ENCODE measurements around the gene DCAF11.

DCAF11 gene

DNA sequence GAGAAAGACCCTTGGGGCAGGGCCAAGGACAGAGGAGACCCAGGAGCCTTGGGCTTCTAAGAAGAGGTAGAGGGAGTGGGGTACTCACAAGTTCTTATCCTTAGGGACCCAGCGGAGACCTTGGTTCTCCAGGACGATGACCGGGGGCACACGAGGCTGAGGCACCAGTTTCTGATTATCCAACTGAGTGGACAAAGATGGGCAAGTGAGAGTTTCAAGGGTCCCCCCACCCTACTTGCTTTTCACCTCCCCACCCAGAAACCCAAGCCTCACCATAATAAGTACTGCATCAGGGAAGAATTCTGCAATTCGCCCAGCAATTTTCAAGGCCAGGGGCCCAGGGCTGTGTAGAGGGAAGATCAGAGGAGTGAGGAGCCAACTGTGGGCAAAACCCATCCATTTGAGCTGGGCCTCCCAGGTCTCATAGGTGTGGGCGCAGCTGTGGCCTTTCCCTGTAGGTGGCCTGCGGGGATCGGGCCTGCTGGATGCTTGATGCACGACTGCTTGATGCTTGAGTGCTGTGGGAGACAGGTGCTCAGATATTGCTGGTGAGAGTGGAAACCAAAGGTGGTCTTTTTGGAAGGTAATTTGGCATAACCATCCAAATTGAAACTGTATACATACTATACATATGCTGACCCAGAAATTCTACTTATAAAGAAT lies 24.8 kb downstream of the DCAF11 start:
- no peak for DNase-seq (ENCODE audit: low spot score)

DNA sequence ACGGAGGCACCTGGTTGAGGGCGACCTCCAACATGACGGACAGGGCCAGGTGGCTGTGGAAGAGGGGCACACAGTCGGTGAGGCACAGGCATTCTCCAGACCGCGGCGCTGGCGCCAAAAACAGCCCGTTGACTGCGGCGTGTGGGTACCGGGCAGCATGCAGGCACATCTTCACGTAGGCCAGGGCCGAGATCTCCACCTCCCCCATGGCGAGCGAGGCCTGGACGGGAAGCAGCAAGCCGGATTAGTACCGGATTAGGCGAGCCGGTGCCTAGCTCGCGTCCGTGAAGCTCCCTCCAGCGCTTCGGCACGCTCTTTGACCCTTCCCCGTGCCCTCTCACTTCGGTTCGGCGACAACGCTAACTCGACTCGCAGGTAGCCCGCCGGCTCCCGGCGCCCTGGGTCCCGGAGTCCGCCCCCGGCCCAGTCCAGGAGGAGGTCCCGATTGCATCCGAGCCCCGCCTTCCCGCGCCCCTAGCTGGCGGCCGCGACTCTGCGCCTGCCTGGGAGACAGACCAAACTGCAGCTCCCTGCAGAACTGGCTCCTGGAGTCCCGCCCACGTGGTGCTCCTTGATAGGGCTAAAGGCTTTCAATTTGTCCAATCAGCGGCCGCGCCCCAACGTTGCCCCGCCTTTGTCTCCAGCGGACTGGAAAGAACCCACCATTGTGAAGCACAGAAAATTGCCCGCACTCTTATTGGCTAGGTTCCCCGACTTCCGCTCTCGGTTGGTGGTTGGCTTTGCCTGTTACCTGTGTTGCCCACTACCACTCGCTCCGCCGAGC lies 26.7 kb downstream of the DCAF11 start, which contains the start of gene EMC9:
Gene EMC9, minus strand, starts transcription at position 495 of the 784 bp plus-strand sequence. Its CDS starts 287 bp downstream, at position 208.
- DNase-seq (ENCODE audit: low spot score): peak; percentile 98

DNA sequence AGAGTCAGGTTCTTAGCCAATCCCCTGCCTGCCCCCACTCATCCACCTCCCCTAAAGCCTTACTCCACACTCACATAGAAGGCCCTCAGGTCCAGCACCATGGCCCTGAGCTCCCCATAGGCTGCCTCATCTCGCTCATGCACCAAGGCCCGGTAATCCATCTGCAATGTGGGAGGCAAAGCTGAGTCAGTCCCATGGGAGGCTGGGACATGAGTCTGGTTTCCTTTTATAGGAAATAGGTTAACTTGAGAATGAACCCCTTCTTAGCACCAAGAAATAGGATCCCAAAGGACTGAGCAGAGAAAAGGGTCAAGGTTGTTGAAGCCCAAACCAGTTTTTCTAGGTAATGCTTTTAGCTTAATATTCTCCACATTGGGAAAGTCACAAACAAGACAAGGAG lies 28.9 kb downstream of the DCAF11 start:
- DNase-seq (ENCODE audit: low spot score): no peak

DNA sequence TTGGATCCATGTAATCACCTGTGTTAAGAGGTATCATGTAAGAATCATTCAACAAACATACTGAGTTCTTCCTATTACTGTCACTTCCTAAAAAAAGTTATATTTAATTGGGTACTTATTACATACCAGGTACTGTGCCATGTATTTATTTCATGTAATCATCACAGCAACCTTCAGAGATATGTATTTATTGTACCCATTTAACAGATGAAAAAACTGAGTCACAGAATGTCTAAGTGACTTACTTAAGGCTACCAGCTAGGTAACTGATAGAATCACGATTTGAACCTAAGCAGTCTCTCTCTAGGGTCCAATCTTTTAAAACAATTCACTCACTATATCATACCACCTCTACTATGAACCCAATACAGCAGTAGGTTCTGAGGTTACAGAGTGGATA lies 29.9 kb downstream of the DCAF11 start:
- DNase-seq (ENCODE audit: low spot score): no peak

DNA sequence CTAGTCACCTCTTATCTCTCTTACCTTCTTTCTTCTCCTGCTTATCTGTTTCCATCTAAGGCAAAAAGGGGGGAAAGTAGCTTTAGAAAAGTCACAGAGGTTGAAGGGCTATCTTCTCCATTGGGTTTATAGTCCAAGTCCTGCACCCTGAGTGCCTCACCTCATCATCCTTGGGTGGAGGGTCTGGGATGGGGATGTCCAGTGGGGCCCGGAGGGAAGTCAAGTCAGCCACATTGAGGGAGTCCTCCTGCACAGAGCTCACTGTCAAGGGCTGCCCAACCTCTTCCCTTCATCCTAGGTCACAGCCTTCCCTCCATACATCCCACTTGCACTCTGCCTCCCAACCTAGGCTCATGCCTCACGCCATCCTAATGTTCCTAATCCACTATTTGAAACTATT lies 30.6 kb downstream of the DCAF11 start:
- no peak for DNase-seq (ENCODE audit: low spot score)

DNA sequence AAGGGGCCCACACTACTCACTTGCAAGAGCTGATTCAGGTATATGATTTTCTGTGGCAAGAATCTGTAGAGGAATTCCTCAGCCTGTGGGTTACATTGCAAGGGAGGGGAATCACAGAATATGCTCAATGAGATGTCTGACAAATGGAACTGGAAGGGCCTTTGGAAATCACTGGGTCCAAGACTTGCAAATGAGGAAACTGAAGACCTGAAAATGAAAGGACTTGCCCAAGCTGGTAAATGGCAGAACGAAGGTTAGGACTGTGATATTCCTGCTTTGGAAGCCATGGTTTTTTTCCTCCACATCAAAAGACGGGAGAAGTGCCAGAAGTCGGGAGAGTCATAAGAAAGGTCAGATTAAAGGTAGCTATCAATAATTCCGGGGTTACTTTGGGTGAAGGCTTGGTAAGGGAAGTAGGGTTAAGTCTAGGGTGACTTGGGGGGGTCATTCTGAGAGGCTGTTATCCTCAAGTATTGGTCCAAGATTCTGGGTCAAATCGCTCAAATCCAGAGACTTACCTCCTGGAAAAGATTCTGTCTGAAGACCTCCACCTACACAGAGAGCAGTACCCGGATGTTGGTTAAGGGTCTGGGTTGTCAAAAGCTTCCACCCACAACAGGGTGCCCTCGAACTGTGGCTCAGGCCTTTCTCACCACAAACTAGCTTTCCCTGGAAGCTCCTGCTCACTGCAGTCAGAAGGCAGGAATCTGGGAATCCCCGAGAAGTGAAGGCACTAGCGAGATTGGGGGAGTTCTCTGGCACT lies 31.3 kb downstream of the DCAF11 start:
- no peak for DNase-seq (ENCODE audit: low spot score)

DNA sequence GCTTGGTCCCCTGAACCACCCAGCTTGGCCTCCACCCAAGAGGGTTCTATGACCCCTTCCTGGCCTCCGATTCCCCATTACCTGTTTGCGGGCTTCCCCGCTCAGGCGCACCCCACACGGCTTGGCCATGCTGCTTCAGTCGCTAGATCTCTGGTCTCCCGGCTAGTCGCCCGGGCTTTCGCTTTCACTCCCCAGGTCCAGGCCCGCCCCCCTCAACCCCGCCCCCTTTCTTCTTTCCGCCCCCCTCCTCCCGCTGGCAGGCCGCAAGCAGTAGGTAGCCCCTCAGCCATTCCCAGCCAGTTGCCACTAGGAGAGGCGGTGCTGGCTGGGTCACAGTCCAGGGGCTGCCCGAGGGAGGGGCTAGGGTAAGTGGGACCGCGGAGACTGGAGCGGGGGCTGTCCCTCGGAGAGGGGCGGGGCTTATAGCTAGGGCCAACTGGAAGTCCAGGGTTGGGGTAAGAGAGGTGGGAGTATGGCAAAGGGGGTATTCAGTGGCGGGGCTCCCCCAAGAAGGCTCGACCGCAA lies 31.9 kb downstream of the DCAF11 start, which contains the start of gene PSME2:
Gene PSME2, minus strand, starts transcription at position 158 of the 525 bp plus-strand sequence. Its CDS starts 29 bp downstream, at position 129.
- peak; percentile 92 for DNase-seq (ENCODE audit: low spot score)

DNA sequence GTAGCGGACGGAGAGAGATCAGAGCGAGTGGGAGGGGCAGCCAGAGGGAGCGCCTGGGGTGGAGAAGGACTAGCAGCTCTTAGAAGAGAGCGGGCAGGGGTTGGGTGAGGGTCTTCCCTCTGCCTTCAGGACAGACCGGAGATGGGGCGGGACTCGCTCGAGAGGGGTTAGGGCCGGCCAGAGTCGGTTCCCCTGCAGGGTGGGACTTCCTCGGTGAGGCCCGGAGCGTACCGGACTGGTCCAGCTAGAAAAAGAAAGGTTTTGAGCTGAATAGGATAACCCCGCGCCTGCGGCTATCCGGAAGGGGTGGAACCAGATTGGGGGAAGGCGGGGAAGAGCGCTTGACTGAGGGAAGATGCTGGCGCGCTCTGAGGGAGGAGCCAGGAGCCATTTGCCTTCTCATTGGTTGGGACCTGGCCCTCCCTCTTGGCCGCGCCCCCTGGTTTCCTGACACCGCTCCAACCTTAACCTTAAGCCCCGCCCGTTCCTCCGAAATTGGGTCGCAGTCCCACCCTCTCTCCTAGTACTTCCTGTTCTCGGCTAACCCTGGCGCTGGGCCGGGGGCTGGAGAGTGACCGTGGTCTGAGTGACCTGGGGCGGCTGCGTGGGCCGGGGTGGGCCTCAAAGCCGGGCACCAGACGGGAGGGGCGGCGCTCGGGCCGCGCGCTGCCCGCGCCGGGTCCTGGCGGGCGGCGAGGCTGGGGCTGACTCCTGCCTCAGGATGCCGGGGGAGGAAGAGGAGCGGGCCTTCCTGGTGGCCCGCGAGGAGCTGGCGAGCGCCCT lies 32.6 kb downstream of the DCAF11 start, which contains the start of gene RNF31:
Gene RNF31, plus strand, starts transcription at position 521 of the 783 bp plus-strand sequence. Its CDS starts 201 bp downstream, at position 722.
- DNase-seq (ENCODE audit: low spot score): peak; percentile 97

DNA sequence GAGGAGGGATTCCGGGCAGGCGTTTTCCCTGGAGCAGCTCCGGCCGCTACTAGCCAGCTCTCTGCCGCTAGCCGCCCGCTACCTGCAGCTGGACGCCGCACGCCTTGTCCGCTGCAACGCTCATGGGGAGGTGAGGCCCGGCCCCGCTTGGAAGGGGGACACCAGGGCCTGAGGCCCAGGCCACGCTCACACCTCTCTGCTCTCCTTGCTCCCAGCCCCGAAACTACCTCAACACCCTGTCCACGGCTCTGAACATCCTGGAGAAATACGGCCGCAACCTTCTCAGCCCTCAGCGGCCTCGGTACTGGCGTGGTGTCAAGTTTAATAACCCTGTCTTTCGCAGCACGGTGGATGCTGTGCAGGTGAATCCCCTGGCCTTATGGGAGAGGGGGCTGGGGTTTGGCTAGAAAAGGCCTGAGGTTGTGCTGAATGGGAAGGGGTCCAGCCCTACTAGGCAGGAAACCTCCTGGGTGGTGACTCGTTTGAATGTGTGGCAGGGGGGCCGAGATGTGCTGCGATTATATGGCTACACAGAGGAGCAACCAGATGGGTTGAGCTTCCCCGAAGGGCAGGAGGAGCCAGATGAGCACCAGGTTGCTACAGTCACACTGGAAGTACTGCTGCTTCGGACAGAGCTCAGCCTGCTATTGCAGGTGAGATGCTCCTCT lies 33.3 kb downstream of the DCAF11 start:
- no peak for DNase-seq (ENCODE audit: low spot score)

DNA sequence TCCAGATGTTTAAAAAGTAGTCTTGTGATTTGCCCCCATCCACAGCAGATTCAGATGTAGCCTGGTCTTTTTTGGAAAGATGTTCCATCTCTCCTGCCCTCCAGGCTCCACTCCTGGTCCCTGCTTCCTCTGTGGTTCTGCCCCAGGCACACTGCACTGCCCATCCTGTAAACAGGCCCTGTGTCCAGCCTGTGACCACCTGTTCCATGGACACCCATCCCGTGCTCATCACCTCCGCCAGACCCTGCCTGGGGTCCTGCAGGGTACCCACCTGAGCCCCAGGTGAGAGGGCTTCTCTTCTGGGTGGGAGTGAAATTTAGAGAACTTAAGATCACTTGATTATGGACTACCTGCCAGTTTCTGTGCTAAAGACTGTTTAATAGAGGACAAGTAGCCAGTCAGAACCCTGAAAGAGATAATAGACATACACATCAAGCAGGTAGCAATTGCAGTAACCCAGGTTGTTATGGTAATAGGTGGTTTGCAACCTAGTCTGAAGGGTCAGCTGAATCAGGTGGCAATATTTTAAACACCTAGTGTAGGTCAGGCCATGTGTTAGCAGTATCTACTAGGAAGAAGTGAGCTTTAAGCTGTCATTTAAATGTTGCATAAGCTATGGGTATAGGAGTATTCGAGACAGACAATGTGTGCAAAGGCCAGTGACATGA lies 34.9 kb downstream of the DCAF11 start:
- no peak for DNase-seq (ENCODE audit: low spot score)

DNA sequence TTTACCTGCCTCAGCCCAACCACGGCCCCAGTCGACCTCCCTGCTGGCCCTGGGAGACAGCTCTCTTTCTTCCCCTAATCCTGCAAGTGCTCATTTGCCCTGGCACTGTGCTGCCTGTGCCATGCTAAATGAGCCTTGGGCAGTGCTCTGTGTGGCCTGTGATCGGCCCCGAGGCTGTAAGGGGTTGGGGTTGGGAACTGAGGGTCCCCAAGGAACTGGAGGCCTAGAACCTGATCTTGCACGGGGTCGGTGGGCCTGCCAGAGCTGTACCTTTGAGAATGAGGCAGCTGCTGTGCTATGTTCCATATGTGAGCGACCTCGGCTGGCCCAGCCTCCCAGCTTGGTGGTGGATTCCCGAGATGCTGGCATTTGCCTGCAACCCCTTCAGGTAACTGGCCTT lies 35.5 kb downstream of the DCAF11 start:
- no peak for DNase-seq (ENCODE audit: low spot score)

DNA sequence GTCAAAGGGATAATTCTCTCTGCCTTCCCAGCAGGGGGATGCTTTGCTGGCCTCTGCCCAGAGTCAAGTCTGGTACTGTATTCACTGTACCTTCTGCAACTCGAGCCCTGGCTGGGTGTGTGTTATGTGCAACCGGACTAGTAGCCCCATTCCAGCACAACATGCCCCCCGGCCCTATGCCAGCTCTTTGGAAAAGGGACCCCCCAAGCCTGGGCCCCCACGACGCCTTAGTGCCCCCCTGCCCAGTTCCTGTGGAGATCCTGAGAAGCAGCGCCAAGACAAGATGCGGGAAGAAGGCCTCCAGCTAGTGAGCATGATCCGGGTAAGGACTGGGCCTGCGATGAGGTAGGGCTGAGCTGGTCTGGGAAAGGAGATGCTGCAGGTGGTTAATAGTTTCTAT lies 36.0 kb downstream of the DCAF11 start:
- DNase-seq (ENCODE audit: low spot score): no peak

DNA sequence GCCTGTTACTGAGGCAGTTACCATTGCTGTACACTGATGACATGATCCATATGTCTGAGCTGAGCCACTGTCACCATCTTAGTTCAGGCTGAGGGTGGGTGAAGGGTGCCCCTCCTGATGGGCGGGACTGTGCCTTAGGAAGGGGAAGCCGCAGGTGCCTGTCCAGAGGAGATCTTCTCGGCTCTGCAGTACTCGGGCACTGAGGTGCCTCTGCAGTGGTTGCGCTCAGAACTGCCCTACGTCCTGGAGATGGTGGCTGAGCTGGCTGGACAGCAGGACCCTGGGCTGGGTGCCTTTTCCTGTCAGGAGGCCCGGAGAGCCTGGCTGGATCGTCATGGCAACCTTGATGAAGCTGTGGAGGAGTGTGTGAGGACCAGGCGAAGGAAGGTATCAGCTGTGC lies 36.4 kb downstream of the DCAF11 start:
- no peak for DNase-seq (ENCODE audit: low spot score)

DNA sequence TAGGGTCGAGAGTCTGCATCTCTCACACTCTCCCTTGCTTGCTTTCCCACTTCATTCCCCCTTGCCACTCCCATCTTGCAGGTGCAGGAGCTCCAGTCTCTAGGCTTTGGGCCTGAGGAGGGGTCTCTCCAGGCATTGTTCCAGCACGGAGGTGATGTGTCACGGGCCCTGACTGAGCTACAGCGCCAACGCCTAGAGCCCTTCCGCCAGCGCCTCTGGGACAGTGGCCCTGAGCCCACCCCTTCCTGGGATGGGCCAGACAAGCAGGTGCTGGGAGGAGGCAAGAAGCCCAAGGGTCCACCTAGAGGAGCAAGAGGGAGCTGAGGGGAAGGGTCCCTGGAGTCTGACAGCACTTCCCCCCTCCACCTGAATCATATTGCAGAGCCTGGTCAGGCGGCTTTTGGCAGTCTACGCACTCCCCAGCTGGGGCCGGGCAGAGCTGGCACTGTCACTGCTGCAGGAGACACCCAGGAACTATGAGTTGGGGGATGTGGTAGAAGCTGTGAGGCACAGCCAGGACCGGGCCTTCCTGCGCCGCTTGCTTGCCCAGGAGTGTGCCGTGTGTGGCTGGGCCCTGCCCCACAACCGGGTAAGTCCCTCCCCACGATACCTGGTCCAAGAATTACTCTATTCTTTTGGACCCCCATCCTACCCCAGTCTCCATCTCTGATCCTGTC lies 37.0 kb downstream of the DCAF11 start:
- no peak for DNase-seq (ENCODE audit: low spot score)

DNA sequence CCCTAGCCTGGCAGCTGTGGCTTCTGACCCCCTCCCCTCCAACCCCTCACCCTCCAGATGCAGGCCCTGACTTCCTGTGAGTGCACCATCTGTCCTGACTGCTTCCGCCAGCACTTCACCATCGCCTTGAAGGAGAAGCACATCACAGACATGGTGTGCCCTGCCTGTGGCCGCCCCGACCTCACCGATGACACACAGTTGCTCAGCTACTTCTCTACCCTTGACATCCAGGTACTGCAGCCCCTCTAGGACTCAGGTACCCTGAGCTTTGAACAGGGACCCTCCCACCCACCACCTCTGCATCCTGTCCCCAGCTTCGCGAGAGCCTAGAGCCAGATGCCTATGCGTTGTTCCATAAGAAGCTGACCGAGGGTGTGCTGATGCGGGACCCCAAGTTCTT lies 40.5 kb downstream of the DCAF11 start:
- no peak for DNase-seq (ENCODE audit: low spot score)

DNA sequence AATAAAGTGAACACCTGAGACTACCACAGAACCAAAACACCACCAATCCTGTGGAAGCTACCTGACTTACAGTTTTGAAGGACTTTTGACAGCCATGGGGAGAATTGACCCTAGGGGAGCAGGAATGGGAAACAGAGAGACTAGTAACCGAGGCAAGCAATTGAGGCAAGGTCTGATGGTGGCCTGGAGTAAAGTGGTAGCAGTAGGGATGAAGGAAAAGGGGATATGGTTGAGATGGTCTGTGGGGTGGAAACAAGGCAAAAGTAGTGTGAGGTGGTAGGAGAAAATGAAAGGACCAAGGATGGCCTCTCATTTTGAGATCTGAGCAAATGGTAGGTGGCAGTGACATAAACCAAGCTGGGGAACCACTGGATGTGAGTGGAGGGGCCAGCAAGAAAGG lies 42.3 kb downstream of the DCAF11 start:
- no peak for DNase-seq (ENCODE audit: low spot score)

DNA sequence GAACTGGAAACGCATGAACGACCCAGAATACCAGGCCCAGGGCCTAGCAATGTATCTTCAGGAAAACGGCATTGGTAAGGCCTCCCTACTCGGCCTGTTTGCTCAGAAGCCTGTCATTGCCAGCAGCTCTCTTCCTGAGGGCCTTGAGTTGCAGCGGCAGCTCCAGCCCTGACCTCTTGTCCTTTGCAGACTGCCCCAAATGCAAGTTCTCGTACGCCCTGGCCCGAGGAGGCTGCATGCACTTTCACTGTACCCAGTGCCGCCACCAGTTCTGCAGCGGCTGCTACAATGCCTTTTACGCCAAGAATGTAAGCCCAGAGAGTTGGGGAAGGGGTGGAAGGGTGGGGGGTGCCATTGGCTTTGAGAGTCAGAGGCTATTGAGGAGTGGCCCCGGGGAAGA lies 42.8 kb downstream of the DCAF11 start:
- no peak for DNase-seq (ENCODE audit: low spot score)

DNA sequence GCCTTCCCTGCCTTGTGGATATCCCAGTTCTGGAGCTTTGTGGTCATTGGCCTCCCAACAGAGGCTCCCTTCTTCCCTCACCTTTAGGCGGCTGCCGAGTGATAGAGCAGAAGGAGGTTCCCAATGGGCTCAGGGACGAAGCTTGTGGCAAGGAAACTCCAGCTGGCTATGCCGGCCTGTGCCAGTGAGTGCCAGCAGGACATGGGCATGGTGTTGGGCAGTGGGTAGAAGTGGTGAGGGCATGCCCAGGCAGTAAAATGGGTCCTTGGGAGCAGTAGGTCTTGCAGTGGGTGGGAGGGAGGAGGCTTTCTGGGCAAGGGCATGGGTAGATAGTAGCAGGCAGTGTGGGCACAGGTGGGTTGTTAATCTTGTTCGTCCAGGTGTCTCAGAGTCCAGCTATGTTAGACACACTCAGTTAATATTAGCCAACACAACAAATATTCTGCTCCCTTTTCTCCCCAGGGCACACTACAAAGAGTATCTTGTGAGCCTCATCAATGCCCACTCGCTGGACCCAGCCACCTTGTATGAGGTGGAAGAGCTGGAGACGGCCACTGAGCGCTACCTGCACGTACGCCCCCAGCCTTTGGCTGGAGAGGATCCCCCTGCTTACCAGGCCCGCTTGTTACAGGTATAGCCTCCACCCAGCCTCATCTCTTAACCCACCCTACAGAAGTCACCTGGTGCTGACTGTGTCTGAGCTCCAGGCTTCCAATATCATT lies 45.4 kb downstream of the DCAF11 start:
- no peak for DNase-seq (ENCODE audit: low spot score)

DNA sequence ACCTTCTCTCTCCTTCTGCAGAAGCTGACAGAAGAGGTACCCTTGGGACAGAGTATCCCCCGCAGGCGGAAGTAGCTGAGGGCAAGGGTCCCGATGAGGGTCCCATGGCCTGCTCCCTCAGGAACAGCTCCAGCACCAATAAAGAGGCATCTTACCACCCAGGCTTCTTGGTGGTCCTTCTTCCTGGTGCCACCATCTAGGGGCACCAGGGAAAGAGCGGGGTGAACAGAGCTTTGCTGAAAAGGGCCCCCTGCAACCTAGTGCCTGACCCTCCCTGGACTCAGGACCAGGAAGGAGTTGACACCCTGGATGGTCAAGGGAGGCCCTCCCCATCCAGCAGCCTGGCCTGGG lies 45.9 kb downstream of the DCAF11 start:
- DNase-seq (ENCODE audit: low spot score): no peak
